Measurements from ENCODE around the gene ZSWIM5. TPM values are rescaled to one million over a fixed set of nuclear protein-coding genes. Genes with fewer than 3 reads are reported as not detected.
"Not testable (repeated sequence)": the region's sequence is repeated elsewhere in the genome, so short reads cannot be mapped to it uniquely, and the experiment has no call there.

ZSWIM5 gene
- total RNA-seq, 2 donors from 2014 or later: 8.8 to 12.3 TPM

DNA sequence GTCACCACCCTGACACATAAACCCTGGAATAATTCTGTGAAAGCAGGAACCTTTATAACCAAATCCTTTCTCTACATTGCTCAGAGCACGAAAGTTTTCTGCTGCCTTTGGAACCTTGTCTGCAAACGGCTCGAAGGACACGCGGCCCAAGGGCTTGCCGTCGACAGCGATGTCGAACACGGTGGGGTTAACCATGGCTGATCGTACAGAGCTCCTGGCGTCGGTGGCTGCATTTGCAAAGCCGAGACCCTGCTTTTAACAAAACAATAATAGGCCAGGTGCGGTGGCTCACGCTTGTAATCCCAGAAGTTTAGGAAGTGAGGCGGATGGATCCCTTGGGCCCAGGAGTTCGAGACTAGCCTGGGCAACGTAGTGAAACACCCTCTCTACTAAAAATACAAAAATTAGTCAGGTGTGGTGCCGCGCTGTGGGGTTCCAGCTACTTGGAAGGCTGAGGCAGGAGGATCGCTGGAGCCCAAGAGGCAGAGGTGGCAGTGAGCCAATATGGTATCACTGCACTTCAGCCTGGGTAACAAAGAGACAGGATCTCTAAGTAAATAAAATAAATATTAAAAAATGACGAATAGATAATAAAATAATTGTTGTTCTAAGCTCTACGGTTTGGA lies 217.8 kb downstream of the ZSWIM5 start:
- Mint-ChIP-seq H3K36me3 (ENCODE audit: low read depth) (no peaks in the 10 kb centered on the region), H3K4me3 (no peak overlapping the region), H3K4me1 (peaks cover 4% of the 10 kb centered on the region), H3K27ac (no peak overlapping the region), H3K27me3 (ENCODE audit: insufficient read depth) (peaks cover 1% of the 10 kb centered on the region), H3K9me3 (peaks cover 5% of the 10 kb centered on the region)
- no peaks in the 10 kb centered on the region for H3K36me3 ChIP-seq (ENCODE audit: control insufficient read depth, insufficient read depth, low read length)
- no peaks in the 10 kb centered on the region for H3K4me1 ChIP-seq (ENCODE audit: control insufficient read depth, insufficient read depth, low read length)
- no peak for DNase-seq
- no peak overlapping the region for H3K9ac ChIP-seq (ENCODE audit: extremely low read depth, low read length, poor library complexity, severe bottlenecking)
- no peaks in the 10 kb centered on the region for H3K9me3 ChIP-seq (ENCODE audit: control insufficient read depth, low read length)
- TF ChIP-seq, protein P1, sequence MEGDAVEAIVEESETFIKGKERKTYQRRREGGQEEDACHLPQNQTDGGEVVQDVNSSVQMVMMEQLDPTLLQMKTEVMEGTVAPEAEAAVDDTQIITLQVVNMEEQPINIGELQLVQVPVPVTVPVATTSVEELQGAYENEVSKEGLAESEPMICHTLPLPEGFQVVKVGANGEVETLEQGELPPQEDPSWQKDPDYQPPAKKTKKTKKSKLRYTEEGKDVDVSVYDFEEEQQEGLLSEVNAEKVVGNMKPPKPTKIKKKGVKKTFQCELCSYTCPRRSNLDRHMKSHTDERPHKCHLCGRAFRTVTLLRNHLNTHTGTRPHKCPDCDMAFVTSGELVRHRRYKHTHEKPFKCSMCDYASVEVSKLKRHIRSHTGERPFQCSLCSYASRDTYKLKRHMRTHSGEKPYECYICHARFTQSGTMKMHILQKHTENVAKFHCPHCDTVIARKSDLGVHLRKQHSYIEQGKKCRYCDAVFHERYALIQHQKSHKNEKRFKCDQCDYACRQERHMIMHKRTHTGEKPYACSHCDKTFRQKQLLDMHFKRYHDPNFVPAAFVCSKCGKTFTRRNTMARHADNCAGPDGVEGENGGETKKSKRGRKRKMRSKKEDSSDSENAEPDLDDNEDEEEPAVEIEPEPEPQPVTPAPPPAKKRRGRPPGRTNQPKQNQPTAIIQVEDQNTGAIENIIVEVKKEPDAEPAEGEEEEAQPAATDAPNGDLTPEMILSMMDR (conservative IDR thresholded peaks at IDR 0.05): no peak
- H3K27ac ChIP-seq (ENCODE audit: low read depth, low read length): no peak overlapping the region
- whole genome bisulfite sequencing, 2 experiments (ENCODE audit: insufficient coverage in 1 of 2, insufficient read length in 1 of 2): 93 to 94% methylated on average over 22 to 24 of the region's 24 CpGs
- H3K4me3 ChIP-seq (ENCODE audit: low read length): no peak overlapping the region
- H3K27me3 ChIP-seq (ENCODE audit: control insufficient read depth, insufficient read depth, low read length, poor library complexity, severe bottlenecking): no peaks in the 10 kb centered on the region

DNA sequence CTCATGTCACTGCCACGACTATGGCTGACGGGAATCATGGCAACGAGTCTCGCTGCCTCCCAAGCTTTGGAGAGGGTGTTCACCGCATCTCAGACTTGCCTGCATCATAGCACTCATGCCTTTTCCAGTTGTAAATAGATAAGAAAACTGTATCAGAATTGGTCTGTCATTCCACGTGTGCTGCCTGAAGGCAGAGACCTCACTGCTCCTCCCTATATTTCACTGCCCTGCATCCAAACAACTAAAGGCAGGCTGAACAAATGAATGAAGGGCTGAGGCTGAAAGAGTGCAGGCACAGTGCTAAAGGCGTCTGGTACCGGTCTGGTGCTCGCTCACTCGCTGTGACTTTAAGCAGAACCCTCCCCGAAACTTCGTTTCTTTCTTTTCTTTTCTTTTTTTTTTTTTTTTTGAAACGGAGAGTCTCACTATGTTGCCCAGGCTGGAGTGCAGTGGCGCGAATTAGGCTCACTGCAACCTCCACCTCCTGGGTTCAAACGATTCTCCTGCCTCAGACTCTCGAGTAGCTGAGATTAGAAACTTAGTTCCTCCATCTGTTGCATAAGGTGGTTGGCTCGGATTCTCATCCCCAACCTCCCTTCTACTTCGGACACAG lies 220.6 kb downstream of the ZSWIM5 start:
- Mint-ChIP-seq H3K4me1 (peaks cover 4% of the 10 kb centered on the region), H3K27ac (peak overlapping the region; percentile 80), H3K9me3 (peaks cover 5% of the 10 kb centered on the region), H3K36me3 (ENCODE audit: low read depth) (peaks cover 9% of the 10 kb centered on the region), H3K27me3 (ENCODE audit: insufficient read depth) (peaks cover 1% of the 10 kb centered on the region), H3K4me3 (peak overlapping the region; percentile 89)
- Histone ChIP-seq H3K27ac (ENCODE audit: low read depth, low read length) (no peak overlapping the region), H3K27me3 (ENCODE audit: control insufficient read depth, insufficient read depth, low read length, poor library complexity, severe bottlenecking) (no peaks in the 10 kb centered on the region), H3K4me1 (ENCODE audit: control insufficient read depth, insufficient read depth, low read length) (no peaks in the 10 kb centered on the region), H3K9ac (ENCODE audit: extremely low read depth, low read length, poor library complexity, severe bottlenecking) (peak overlapping the region; percentile 33), H3K36me3 (ENCODE audit: control insufficient read depth, insufficient read depth, low read length) (peaks cover under 1% of the 10 kb centered on the region), H3K9me3 (ENCODE audit: control insufficient read depth, low read length) (no peaks in the 10 kb centered on the region), H3K4me3 (ENCODE audit: low read length) (peak overlapping the region; percentile 91)
- 22 to 26% methylated on average over 17 to 19 of the region's 19 CpGs for WGBS, 2 experiments (ENCODE audit: insufficient coverage in 1 of 2, insufficient read length in 1 of 2)
- TF ChIP-seq, protein P1 (conservative IDR thresholded peaks at IDR 0.05): no peak
- no peak for DNase-seq

DNA sequence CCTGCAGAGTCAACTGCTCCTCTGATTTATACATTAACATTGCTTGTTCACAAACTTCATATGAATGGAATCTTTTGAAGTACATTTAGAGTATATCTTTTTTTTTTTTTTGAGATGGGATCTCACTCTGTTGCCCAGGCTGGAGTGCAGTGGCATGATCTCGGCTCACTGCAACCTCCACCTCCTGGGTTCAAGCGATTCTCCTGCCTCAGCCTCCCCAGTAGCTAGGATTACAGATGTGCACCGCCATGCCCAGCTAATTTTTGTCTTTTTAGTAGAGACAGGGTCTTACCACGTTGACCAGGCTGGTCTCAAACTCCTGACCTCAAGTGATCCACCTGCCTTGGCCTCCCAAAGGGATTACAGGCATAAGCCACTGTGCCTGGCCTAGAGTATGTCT lies 229.0 kb downstream of the ZSWIM5 start:
- Mint-ChIP-seq H3K36me3 (ENCODE audit: low read depth) (peaks cover 54% of the 10 kb centered on the region), H3K9me3 (peaks cover 13% of the 10 kb centered on the region)
- H3K4me3 ChIP-seq (ENCODE audit: low read length); H3K9ac ChIP-seq (ENCODE audit: extremely low read depth, low read length, poor library complexity, severe bottlenecking); H3K4me3 Mint-ChIP-seq; H3K27me3 ChIP-seq (ENCODE audit: control insufficient read depth, insufficient read depth, low read length, poor library complexity, severe bottlenecking); H3K27me3 Mint-ChIP-seq (ENCODE audit: insufficient read depth); H3K27ac ChIP-seq (ENCODE audit: low read depth, low read length); DNase-seq; H3K4me1 ChIP-seq (ENCODE audit: control insufficient read depth, insufficient read depth, low read length); H3K27ac Mint-ChIP-seq; H3K4me1 Mint-ChIP-seq: not testable (repeated sequence)
- Histone ChIP-seq H3K36me3 (ENCODE audit: control insufficient read depth, insufficient read depth, low read length) (peaks cover 62% of the 10 kb centered on the region), H3K9me3 (ENCODE audit: control insufficient read depth, low read length) (peaks cover 21% of the 10 kb centered on the region)
- WGBS, 2 experiments (ENCODE audit: insufficient coverage in 1 of 2, insufficient read length in 1 of 2): 95 to 100% methylated on average over 3 to 4 of the region's 4 CpGs

Measured in endodermal cell (in vitro differentiated cells).